ENCODE results near the gene SLC25A42. TPM values are rescaled to one million over a fixed set of nuclear protein-coding genes. Genes with fewer than 3 reads are reported as not detected.

SLC25A42 gene
- total and polyA plus RNA-seq, 2 donors (not counting 1 experiment from before 2014, with no cell fraction given): 36.5 to 83.9 TPM

DNA sequence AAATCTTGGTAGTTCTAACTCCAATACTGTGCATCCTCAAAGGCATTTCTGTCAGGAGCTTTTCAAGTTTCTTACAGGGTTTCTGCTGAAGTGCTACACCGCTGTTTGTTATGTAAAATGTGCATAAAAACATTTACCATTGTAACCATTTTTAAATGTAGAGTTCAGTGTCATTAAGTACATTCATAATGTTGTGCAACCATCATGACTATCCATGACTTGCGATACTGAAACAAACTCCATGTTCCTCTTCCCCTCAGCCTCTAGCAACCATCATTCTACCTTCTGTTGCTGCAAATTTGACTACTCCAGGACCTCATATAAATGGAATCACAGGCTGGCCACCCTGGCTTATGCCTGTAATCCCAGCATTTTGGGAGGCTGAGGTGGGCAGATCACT is 14.4 kb upstream of the SLC25A42 start:
- Mint-ChIP-seq H3K4me3 (no peak overlapping the region), H3K9me3 (ENCODE audit: insufficient read depth) (no peaks in the 10 kb centered on the region), H3K4me1 (no peaks in the 10 kb centered on the region), H3K27me3 (no peaks in the 10 kb centered on the region), H3K27ac (no peak overlapping the region)
- H3K79me2 ChIP-seq (ENCODE audit: control insufficient read depth, insufficient read depth, low read length): peaks cover 31% of the 10 kb centered on the region
- DNase-seq: no peak
- H3K27ac ChIP-seq (ENCODE audit: low read length in 2 of 2): no peak overlapping the region
- TF ChIP-seq, protein P1, sequence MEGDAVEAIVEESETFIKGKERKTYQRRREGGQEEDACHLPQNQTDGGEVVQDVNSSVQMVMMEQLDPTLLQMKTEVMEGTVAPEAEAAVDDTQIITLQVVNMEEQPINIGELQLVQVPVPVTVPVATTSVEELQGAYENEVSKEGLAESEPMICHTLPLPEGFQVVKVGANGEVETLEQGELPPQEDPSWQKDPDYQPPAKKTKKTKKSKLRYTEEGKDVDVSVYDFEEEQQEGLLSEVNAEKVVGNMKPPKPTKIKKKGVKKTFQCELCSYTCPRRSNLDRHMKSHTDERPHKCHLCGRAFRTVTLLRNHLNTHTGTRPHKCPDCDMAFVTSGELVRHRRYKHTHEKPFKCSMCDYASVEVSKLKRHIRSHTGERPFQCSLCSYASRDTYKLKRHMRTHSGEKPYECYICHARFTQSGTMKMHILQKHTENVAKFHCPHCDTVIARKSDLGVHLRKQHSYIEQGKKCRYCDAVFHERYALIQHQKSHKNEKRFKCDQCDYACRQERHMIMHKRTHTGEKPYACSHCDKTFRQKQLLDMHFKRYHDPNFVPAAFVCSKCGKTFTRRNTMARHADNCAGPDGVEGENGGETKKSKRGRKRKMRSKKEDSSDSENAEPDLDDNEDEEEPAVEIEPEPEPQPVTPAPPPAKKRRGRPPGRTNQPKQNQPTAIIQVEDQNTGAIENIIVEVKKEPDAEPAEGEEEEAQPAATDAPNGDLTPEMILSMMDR (IDR thresholded peaks at IDR 0.05): no peak
- TF ChIP-seq EZH2 (IDR thresholded peaks at IDR 0.05; ENCODE audit: borderline replicate concordance, insufficient read depth, low read depth, low read length, poor library complexity, severe bottlenecking): no peak
- H3K4me3 ChIP-seq (ENCODE audit: control extremely low read depth in 1 of 5, extremely low read depth in 1 of 5, insufficient read depth in 1 of 5, low read depth in 2 of 5, low read length in 4 of 5): no peak overlapping the region
- H3K27me3 ChIP-seq (replicated peaks in 1 of 4; ENCODE audit: control extremely low read depth in 1 of 4, control insufficient read depth in 3 of 4, insufficient read depth in 4 of 4, low read length in 3 of 4): no peaks in the 10 kb centered on the region
- ChIA-PET POLR2A (interaction anchor here (0.7 kb wide), 1 partner anchor 291 kb away, joined by 8 read pairs; no protein-coding TSS in a partner anchor), CTCF (interaction anchor here (0.6 to 5.6 kb wide), 2 partner anchors 64 to 92 kb away, joined by 3 to 82 read pairs; no protein-coding TSS in a partner anchor)
- H3K9me3 ChIP-seq (ENCODE audit: control extremely low read depth in 1 of 3, control insufficient read depth in 2 of 3, insufficient read depth in 1 of 3, low read length in 2 of 3): no peaks in the 10 kb centered on the region
- no peak overlapping the region for H3K9ac ChIP-seq (ENCODE audit: low read length)
- H4K20me1 ChIP-seq (ENCODE audit: control insufficient read depth, insufficient read depth, low read length, poor library complexity, severe bottlenecking): no peaks in the 10 kb centered on the region
- ATAC-seq (ENCODE audit: low read depth): no peak
- no peak overlapping the region for H2AFZ ChIP-seq (ENCODE audit: insufficient read depth, low read depth, low read length, poor library complexity, severe bottlenecking)
- H3K36me3 ChIP-seq (replicated peaks in 1 of 2; ENCODE audit: control extremely low read depth in 1 of 2, control insufficient read depth in 1 of 2, extremely low read depth in 1 of 2, insufficient read depth in 2 of 2, low read length in 1 of 2): peaks cover 3 to 38% of the 10 kb centered on the region in 2 experiments
- 100% methylated on average over 1 of the region's 2 CpGs for WGBS (ENCODE audit: insufficient coverage)
- no peaks in the 10 kb centered on the region for H3K4me1 ChIP-seq (ENCODE audit: control insufficient read depth in 2 of 2, insufficient read depth in 2 of 2, low read length in 2 of 2)
- intact Hi-C loops (cut with micrococcal nuclease): no loop called here
- H3K4me2 ChIP-seq (replicated peaks; ENCODE audit: low read depth, low read length, poor library complexity, severe bottlenecking): no peak overlapping the region

DNA sequence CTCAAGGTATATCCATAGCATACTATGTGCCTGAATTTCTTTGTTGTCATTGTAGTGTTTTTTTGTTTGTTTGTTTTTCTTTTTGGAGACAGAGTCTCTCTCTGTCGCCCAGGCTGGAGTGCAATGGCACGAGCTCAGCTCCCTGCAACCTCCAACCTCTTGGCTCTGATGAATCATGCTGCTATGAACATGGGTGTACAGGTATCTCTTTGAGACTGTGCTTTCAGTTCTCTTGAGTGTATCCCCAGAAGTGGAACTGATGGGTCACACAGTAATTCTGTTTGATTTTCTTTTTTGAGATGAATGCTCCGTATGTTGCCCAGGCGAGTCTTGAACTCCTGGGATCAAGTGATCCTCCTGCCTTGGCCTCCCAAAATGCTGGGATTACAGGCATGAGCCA is 13.7 kb upstream of the SLC25A42 start:
- ChIA-PET CTCF (interaction anchor here (1.2 to 5.6 kb wide), 2 partner anchors 66 to 91 kb away, joined by 4 to 82 read pairs; no protein-coding TSS in a partner anchor), POLR2A (no interaction called here)
- peaks cover 32% of the 10 kb centered on the region for H3K79me2 ChIP-seq (ENCODE audit: control insufficient read depth, insufficient read depth, low read length)
- no peaks in the 10 kb centered on the region for H4K20me1 ChIP-seq (ENCODE audit: control insufficient read depth, insufficient read depth, low read length, poor library complexity, severe bottlenecking)
- DNase-seq (no peak), ATAC-seq (ENCODE audit: low read depth) (no peak)
- H2AFZ ChIP-seq (ENCODE audit: insufficient read depth, low read depth, low read length, poor library complexity, severe bottlenecking): no peak overlapping the region
- H3K27ac ChIP-seq (ENCODE audit: low read length in 2 of 2): no peak overlapping the region
- no peak overlapping the region for H3K4me3 ChIP-seq (ENCODE audit: control extremely low read depth in 1 of 5, extremely low read depth in 1 of 5, insufficient read depth in 1 of 5, low read depth in 2 of 5, low read length in 4 of 5)
- no peaks in the 10 kb centered on the region for H3K4me1 ChIP-seq (ENCODE audit: control insufficient read depth in 2 of 2, insufficient read depth in 2 of 2, low read length in 2 of 2)
- H3K9ac ChIP-seq (ENCODE audit: low read length): no peak overlapping the region
- Mint-ChIP-seq H3K27ac (no peak overlapping the region), H3K9me3 (ENCODE audit: insufficient read depth) (no peaks in the 10 kb centered on the region), H3K4me3 (no peak overlapping the region), H3K27me3 (no peaks in the 10 kb centered on the region), H3K4me1 (no peaks in the 10 kb centered on the region)
- TF ChIP-seq, protein P1 (IDR thresholded peaks at IDR 0.05): no peak
- no peak for TF ChIP-seq EZH2 (IDR thresholded peaks at IDR 0.05; ENCODE audit: borderline replicate concordance, insufficient read depth, low read depth, low read length, poor library complexity, severe bottlenecking)
- no peak overlapping the region for H3K4me2 ChIP-seq (replicated peaks; ENCODE audit: low read depth, low read length, poor library complexity, severe bottlenecking)
- H3K9me3 ChIP-seq (ENCODE audit: control extremely low read depth in 1 of 3, control insufficient read depth in 2 of 3, insufficient read depth in 1 of 3, low read length in 2 of 3): no peaks in the 10 kb centered on the region
- H3K27me3 ChIP-seq (replicated peaks in 1 of 4; ENCODE audit: control extremely low read depth in 1 of 4, control insufficient read depth in 3 of 4, insufficient read depth in 4 of 4, low read length in 3 of 4): no peaks in the 10 kb centered on the region
- H3K36me3 ChIP-seq (replicated peaks in 1 of 2; ENCODE audit: control extremely low read depth in 1 of 2, control insufficient read depth in 1 of 2, extremely low read depth in 1 of 2, insufficient read depth in 2 of 2, low read length in 1 of 2): peaks cover 0 to 39% of the 10 kb centered on the region in 2 experiments
- WGBS (ENCODE audit: insufficient coverage): 100% methylated on average over 4 of the region's 4 CpGs
- intact Hi-C loops (cut with micrococcal nuclease): no loop called here
